ENCODE measurements around the gene RFC2.

Gene RFC2

GRCh38 chr7:74254129-74254857 lies at the start of gene RFC2:
RFC2 (minus strand) TSS chr7:74254399; CDS start chr7:74254383, 16 bp downstream.
- peak; percentile 61 to 98 (median 94) for DNase-seq

DNA sequence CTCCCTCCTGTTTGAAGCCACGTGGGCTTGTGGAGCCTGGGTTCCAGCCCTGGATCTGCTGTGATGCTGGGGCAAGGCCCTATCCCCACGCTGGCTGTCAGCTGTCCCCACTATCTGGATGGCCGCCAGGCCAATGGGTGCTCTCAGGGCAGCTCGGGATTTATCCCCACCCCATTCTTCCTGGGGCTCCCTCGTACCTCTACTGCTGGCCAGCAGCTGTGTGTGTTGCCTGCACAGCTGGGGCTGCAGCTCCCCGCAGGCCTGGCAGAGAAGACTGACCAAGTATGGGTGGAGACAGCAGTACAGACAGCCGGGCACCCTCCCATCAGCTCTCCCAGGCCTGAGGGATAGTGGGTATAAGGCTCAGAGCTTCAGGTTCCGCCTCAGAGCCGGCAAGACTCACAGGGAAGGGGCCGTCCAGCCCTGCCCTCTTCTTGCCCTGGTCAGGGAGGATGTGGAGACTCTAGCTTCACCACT lies 48.6 kb upstream of the RFC2 start:
- peak in 2 of 14 donors; percentile 8 to 24 for DNase-seq

DNA sequence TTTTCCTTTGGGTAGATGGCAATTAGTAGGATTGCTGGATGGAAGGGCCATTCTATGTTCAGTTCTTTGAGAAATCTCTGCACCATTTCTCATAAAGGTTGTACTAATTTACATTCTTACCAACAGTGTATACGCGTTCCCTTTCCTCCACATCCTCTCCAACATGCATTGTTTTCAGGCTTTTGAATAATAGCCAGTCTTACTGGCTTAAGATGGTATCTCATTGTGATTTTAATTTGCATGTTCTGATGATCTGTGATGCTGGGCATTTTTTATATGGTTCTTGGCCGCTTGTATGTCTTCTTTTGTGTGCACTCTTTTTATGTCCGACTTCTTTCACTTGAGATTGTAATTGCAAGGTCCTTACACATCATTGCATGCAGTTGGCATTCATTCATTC lies 46.7 kb upstream of the RFC2 start:
- no peak for DNase-seq

- no peak for DNase-seq
Observed at GRCh38 chr7:74299401-74299800, 45.2 kb upstream of the RFC2 start.

- no peak for DNase-seq
Observed at GRCh38 chr7:74297516-74298233, 43.5 kb upstream of the RFC2 start.

DNA sequence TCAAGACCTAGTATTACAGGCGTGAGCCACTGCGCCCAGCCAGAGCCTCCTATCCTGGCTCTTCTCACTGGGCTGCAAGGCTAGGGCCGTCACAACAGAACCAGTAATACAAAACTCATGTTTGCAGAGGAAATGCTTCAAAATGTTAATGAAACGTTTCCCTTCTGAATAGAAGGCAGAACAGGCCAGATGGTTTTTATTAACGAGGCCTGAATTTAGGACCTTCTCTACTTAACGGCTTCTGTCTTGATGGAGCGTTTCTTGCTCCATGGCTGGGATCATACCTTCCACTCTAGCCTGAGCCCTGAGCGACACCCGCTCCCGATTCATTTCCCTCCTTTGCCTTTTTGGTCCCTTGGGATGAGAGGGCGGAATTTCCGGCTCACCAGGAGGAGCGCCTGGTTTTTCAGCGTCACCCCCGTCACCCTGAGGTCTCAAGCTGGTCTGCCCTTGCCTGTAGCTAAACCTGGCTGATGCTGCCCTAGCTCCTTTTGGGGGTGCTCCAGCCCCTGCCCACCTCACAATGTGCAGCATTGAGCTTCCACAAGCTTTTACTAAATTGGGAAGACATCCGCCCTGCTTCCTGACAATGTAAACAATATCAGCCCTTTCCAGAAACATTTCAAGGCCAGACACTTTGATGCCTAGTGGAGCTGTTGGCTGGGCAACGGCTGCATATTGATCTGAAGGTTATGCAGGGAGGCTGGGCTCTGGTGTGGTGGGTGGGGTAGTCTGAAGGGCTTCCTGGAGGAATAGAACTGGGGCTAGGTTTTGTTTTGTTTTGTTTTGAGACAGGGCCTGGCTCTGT lies 40.2 kb upstream of the RFC2 start:
- DNase-seq, result no peak

DNA sequence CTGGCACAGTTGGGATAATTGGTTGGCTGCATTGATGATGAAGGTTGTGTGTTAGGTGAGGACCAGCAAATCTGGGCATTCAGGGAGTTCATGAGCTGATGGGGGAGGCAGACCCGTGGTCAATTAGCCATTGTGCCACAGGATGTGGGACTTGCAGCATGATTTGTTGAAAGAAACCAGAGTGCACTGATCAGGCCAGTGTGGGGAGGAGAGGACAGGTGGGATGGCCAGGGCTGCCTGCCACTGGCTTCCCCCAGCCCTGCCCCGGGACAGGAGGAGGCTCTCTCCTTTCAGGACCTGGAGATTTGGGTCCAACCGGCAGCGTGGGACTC lies 39.3 kb upstream of the RFC2 start:
- DNase-seq, result no peak

DNA sequence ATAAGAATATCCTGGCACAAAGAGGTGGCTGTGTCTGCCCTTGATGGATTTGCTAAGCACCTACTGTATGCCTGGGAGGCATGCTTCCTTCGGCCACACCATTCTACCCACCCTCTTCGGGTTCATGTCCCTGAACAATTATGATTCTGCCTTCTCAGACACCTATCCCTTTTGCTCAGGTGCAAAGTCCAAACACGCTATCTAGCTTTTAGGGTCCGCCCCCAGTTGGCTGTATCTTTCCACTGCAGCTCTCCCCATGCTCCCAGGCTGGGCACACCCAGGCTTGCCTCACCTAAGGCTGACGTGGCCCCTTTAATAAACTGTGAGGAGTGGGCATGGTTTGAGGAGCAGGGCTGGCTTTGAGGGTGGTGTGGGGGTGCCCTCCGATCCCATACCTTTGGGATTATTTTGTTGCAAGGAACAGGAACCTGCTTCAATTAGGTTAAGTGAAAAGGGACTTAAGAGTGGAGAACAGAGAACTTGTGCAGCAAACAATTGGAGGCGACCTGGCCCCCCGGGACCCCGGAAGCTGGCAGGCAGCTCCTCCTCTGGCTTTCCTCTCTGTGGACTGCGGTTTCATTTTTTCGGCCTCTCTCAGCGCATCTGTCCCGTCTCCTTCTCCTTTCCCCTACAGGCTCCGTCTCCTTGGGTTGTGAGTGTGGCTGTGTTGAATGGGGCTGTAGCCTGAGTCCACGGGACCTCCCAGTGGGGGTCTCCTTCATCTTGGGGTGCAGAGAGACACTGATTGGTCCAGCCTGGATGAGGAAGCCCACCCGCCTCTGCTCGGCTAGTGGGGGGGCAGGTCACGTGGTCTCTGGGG lies 38.8 kb upstream of the RFC2 start:
- peak in 4 of 14 donors; percentile 9 to 33 (median 13) for DNase-seq

DNA sequence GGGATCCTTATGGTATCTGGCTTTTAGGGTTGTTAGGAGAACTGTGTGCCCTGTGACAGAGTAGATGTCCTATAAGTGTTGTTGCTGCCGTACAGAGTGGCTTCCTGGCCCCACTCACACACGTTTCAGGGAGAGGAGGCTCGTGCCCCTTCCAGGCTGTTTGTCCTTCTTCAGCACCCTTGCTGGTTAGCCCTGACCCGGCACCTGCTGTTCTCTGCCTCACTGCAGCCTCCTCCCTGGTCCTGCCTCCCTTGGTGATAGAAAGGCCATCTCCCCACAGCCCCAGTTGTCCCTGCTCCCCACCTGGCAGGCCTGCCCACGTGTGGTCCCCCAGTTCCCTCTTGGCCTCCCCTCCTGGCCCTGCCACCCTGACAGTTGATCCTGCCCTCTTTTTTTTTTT lies 37.3 kb upstream of the RFC2 start:
- no peak for DNase-seq

DNA sequence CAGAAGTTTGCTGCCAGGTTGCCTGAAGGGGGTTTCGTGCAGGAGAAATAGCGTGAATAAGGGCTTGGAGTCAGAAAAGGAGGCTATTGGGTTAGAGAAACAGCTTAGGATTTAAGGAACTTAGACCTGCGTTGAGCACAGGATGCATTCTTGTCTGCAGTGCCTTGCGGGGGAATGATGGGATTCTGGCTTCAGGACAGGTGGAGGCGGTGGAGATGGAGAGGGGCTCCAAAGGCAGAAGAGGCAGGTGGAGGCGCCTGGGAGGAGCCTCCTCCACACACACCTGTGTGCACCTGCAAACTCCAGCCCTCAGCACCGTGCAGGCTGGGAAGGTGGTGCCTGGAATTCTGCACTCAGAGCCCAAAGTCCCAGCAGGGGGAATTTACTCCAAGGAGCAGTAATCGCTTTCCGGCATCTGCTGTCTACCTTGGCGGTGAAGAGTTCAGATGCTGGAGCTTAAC lies 36.8 kb upstream of the RFC2 start:
- DNase-seq, result no peak

GRCh38 chr7:74290553-74290950 lies 36.4 kb upstream of the RFC2 start:
- DNase-seq, result peak in 5 of 14 donors; percentile 46 to 73 (median 51)

DNA sequence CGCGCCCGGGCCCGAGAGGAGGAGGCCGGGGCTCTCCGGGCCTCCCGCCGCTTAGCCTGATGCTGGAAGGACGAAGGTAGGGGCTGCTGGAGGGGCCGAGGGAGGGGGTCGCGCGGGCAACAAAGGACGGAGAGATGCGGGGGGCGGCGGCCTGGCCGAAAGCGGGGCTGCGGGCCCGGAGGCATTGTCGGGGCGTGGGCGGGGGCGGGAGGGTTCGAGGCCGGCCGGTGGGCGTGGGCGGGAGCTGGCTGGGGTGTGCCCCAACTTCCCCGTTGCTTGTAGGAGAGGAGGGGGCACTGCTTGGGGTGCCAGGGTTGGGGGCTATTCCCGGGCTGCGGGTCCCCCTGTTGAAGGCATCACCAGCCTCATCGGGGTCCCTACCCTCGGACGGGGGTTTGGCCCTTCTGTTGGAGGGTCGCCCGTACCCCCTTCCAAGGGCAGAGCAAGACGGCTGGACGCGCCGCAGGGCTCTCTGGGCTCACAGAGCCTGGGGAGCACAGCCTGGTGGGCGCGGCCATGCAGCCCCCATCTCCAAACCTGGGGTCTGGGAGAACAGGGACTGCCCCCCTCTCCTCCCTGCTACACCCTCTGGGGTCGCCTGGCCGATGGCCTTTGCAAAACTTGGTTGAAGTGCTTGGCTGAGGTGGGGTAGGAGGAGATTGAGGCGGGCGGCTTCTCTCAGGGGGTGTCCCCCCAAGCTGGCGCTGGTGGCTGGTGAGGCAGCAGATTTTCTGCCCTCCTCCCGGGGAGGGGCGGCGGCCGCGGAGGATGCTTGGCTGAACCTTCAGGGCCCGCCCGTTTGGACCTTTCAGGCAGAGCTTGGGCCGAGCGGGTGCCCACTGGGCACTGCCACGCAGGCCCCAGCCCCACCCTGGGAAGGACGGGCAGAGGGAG lies 35.7 kb upstream of the RFC2 start:
- DNase-seq, result peak in 12 of 14 donors; percentile 15 to 74 (median 56)

GRCh38 chr7:74289018-74289658 lies 34.9 kb upstream of the RFC2 start, which contains the start of gene CLIP2:
CLIP2 (plus strand) TSS chr7:74289407; CDS start chr7:74317547, 28,140 bp downstream.
- DNase-seq, result peak in 13 of 14 donors; percentile 55 to 90 (median 80)

DNA sequence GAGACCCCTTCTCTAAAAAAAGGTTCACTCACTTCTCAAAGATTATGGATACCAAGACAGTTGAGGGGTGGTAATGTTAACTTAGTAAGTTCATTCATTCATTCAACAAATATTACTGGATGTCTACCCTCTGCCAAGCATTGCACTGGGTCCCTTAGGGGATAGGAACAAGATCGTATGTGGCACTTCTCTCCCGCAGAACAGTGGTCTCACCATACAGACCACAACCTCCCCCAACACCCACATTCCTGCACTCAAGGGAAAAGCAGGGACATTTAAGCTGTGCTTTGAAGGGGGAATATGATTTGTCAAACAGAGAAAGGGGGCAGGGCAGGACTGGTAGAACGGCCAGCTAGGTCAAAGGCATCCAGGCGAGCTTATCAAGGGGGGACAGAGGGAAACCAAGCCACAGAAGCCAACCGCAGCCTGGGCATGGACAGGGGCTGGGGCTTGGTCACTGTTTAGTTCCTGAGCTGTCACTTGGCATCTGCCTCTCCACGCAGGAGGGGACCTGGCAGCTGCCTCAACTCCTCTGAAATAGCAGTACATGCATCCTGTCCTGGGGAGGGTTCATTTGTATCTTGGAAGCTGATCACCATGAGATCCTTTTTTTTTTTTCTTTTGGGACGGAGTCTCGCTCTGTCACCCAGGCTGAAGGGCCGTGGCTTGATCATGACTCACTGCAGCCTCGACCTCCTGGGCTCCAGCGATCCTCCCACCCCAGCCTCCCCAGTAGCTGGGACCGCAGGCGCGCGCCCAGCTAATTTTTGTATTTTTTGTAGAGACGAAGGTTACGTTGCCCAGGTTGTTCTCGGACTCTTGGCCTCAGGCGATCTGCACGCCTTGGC lies 34.1 kb upstream of the RFC2 start:
- DNase-seq, result peak in 3 of 14 donors; percentile 18 to 64 (median 22)

GRCh38 chr7:74287303-74288033 lies 33.3 kb upstream of the RFC2 start:
- DNase-seq, result no peak

GRCh38 chr7:74286131-74286530 lies 31.9 kb upstream of the RFC2 start:
- DNase-seq, result no peak

GRCh38 chr7:74284781-74285259 lies 30.6 kb upstream of the RFC2 start:
- DNase-seq, result no peak

DNA sequence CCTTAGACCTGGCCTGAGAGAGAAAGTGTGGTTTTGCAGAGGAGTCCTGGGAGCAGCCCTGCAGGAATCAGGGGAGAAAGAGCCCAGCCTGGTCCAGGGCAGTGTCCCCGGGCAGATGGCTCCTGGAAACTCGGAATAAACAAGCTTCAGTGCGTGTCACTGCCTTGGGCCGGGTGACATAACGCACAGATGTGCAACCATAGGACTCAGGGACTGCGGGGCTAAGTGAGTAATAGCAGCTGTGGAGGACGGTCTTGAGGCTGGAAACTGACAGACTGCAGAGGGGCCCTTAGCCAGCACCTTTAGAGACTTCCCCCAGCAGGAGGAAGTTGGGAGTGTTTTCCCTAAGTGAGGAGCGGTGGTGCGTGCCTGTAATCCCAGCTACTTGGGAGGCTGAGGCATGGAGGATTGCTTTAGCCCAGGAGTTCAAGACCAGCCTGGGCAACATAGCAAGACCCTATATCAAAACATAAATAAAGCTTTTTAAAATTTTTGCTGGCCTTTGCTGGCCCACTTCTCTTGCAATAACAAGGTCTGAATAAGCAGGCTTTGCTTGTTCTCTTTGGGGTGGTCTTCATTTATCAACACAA lies 29.8 kb upstream of the RFC2 start:
- DNase-seq, result peak in 3 of 14 donors; percentile 23 to 57 (median 31)

Measured in C1 segment of cervical spinal cord (tissue), 14 donors.